ENCODE measurements around the gene SYTL1. TPM values are rescaled to one million over a fixed set of nuclear protein-coding genes. Genes with fewer than 3 reads are reported as not detected.

The SYTL1 gene
- total RNA-seq, 4 donors from 2014 or later = 5.2 to 9.2 (median 6.9) TPM

- no peak overlapping the region for H3K4me3 ChIP-seq
- no peak overlapping the region for H3K27ac ChIP-seq
- 78 to 80% methylated on average over 3 to 5 of the region's 5 CpGs for WGBS, 2 donors (ENCODE audit: low coverage in 1 of 2)
- no peak for DNase-seq
- H3K27me3 ChIP-seq = no peaks in the 10 kb centered on the region
- in situ Hi-C loops (cut with MboI; ENCODE audit: low pct_ligation_motif_present in 1 of 4, low pct_unique_long_range_greater_than_20kb in 1 of 4, low sequenced_read_pairs in 3 of 4) (no loop called here), intact Hi-C loops (cut with DNase I; ENCODE audit: low total_unique reads) (loop anchor here (10.0 kb wide), 1 partner anchor 277 kb away; the partner anchor contains the start of gene AHDC1)
- no peaks in the 10 kb centered on the region for H3K9me3 ChIP-seq
- H3K4me1 ChIP-seq = peaks cover 10 to 25% (median 12%) of the 10 kb centered on the region in 4 donors
- no peaks in the 10 kb centered on the region for H3K36me3 ChIP-seq
- TF ChIP-seq POLR2AphosphoS5 (IDR thresholded peaks at IDR 0.05) (no peak), CTCF (IDR thresholded peaks at IDR 0.05) (no peak), EP300 (IDR thresholded peaks at IDR 0.05; ENCODE audit: low read depth) (no peak), POLR2A (IDR thresholded peaks at IDR 0.05) (no peak)
Observed at GRCh38 chr1:27327964-27328363, 13.9 kb upstream of the SYTL1 start.

- 83% methylated on average over 8 of the region's 8 CpGs; no CpG with 5 or more reads in 1 of the 2 donors for WGBS, 2 donors (ENCODE audit: low coverage in 1 of 2)
- Histone ChIP-seq H3K27ac (no peak overlapping the region), H3K36me3 (peaks cover 0 to 4% (median 2%) of the 10 kb centered on the region in 4 donors), H3K4me3 (no peak overlapping the region), H3K9me3 (no peaks in the 10 kb centered on the region), H3K27me3 (no peaks in the 10 kb centered on the region), H3K4me1 (peaks cover 0 to 10% (median 0%) of the 10 kb centered on the region in 4 donors)
- in situ Hi-C loops (cut with MboI; ENCODE audit: low pct_ligation_motif_present in 1 of 4, low pct_unique_long_range_greater_than_20kb in 1 of 4, low sequenced_read_pairs in 3 of 4) = no loop called here
- intact Hi-C loops (cut with DNase I; ENCODE audit: low total_unique reads) = no loop called here
- DNase-seq = no peak
- TF ChIP-seq EP300 (IDR thresholded peaks at IDR 0.05; ENCODE audit: low read depth) (no peak), POLR2AphosphoS5 (IDR thresholded peaks at IDR 0.05) (no peak), CTCF (IDR thresholded peaks at IDR 0.05) (no peak), POLR2A (IDR thresholded peaks at IDR 0.05) (no peak)
Observed at GRCh38 chr1:27330786-27331185, 11.0 kb upstream of the SYTL1 start.

GRCh38 chr1:27331426-27331825, 10.4 kb upstream of the SYTL1 start:
- Histone ChIP-seq H3K36me3 (peaks cover 0 to 4% (median 2%) of the 10 kb centered on the region in 4 donors), H3K4me1 (peaks cover 0 to 5% (median 0%) of the 10 kb centered on the region in 4 donors), H3K9me3 (no peaks in the 10 kb centered on the region), H3K27me3 (no peaks in the 10 kb centered on the region), H3K27ac (no peak overlapping the region), H3K4me3 (no peak overlapping the region)
- no peak for DNase-seq
- TF ChIP-seq POLR2A (IDR thresholded peaks at IDR 0.05) (no peak), EP300 (IDR thresholded peaks at IDR 0.05; ENCODE audit: low read depth) (no peak), CTCF (IDR thresholded peaks at IDR 0.05) (no peak), POLR2AphosphoS5 (IDR thresholded peaks at IDR 0.05) (no peak)
- WGBS, 2 donors (ENCODE audit: low coverage in 1 of 2) = 87% methylated on average over 3 of the region's 3 CpGs; no CpG with 5 or more reads in 1 of the 2 donors
- intact Hi-C loops (cut with DNase I; ENCODE audit: low total_unique reads) = no loop called here
- in situ Hi-C loops (cut with MboI; ENCODE audit: low pct_ligation_motif_present in 1 of 4, low pct_unique_long_range_greater_than_20kb in 1 of 4, low sequenced_read_pairs in 3 of 4) = no loop called here

- in situ Hi-C loops (cut with MboI; ENCODE audit: low pct_ligation_motif_present in 1 of 4, low pct_unique_long_range_greater_than_20kb in 1 of 4, low sequenced_read_pairs in 3 of 4) (no loop called here), intact Hi-C loops (cut with DNase I; ENCODE audit: low total_unique reads) (no loop called here)
- TF ChIP-seq EP300 (IDR thresholded peaks at IDR 0.05; ENCODE audit: low read depth) (no peak), POLR2A (IDR thresholded peaks at IDR 0.05) (no peak), POLR2AphosphoS5 (IDR thresholded peaks at IDR 0.05) (no peak)
Observed at GRCh38 chr1:27331922-27332321, 9.9 kb upstream of the SYTL1 start.

More at GRCh38 chr1:27331922-27332321, 9.9 kb upstream of the SYTL1 start:
- H3K27me3 ChIP-seq = no peaks in the 10 kb centered on the region
- no peak for DNase-seq
- H3K4me1 ChIP-seq = no peaks in the 10 kb centered on the region
- WGBS, 2 donors (ENCODE audit: low coverage in 1 of 2) = 84% methylated on average over 5 of the region's 5 CpGs; no CpG with 5 or more reads in 1 of the 2 donors
- no peak overlapping the region for H3K27ac ChIP-seq
- H3K9me3 ChIP-seq = no peaks in the 10 kb centered on the region
- H3K36me3 ChIP-seq = peaks cover 0 to 4% (median 2%) of the 10 kb centered on the region in 4 donors
- no peak overlapping the region for H3K4me3 ChIP-seq

Measured in transverse colon (tissue), 4 donors.